Islet precursor cell (in vitro differentiated cells): Measurements from ENCODE around the gene MDH2.
"Not testable (repeated sequence)": the region's sequence is repeated elsewhere in the genome, so short reads cannot be mapped to it uniquely, and the experiment has no call there.

Experiments
- DNase-seq: peaks from one replicate; pipeline ENCODE4 v3.0.0-alpha.2; 2018

Gene MDH2

DNA sequence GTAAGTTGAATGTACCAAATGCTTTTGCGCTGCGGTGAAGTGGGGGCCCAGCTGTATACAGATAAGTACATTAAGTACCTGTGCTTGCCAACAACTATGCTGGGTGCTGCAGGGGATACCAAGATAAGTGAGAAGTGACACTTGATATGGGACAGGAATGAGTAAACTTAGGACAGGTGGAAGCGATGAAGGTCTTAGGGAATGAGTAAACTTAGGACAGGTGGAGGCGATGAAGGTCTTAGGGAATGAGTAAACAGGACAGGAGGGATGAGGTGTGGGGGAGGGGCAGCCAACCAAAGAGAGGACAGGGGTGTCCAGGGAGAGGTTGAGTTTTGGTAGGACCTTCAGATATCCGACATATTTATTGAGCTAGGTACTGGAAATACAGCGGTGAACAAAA, 1.4 kb downstream of the MDH2 start:
- DNase-seq, result no peak

DNA sequence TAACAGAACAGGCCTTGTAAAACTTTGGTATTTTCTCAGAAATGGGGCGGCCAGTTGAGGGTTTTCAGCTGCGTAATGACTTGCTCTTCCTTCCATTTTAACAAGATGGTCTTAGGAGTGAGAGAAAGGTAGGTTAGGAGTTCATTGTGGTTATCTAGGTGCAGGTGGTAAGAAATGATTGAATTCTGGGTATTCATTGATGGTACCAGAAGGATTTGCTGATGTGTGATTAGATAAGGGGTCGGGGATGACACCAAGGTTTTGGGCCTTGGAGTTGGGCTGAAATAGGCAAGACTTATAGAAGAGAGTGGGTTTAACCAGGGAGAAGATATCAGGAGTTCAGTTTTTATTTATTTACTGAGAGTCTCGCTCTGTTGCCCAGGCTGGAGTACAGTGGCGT, 2.6 kb downstream of the MDH2 start:
- no peak for DNase-seq

DNA sequence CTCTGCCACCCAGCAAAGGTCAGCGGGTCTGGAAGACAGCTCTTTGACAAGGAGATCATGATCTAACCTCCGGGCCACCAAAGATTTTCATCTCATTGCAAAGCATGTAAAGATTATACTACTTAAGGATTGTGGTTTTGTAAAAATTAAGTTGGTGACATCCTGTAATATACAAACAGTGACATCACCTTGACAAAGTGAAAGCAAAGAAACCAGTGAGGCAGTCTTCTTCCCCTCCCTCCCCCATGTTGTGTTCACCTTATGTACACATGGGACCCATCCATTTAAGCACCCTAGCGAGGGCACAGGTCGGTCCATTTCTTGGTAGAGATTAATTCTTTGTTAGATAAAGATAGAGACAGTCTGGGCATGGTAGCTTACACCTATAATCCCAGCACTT, 3.9 kb downstream of the MDH2 start:
- no peak for DNase-seq

DNA sequence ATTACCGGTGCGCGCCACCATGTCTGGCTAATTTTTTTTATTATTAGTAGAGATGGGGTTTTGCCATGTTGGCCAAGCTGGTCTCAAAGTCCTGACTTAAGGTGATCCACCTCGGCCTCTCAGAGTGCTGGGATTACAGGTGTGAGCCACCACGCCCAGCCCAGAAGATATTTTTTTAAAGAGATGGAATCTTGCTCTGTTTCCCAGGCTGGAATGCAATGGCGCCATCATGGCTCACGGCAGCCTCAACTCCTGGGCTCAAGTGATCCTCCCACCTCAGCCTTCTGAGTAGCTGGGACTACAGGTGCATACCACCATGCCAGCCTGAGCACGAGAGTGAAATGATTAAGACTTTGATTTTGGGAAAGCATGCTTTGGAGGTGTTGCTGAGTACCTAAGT, 4.8 kb downstream of the MDH2 start:
- DNase-seq, result not testable (repeated sequence)

DNA sequence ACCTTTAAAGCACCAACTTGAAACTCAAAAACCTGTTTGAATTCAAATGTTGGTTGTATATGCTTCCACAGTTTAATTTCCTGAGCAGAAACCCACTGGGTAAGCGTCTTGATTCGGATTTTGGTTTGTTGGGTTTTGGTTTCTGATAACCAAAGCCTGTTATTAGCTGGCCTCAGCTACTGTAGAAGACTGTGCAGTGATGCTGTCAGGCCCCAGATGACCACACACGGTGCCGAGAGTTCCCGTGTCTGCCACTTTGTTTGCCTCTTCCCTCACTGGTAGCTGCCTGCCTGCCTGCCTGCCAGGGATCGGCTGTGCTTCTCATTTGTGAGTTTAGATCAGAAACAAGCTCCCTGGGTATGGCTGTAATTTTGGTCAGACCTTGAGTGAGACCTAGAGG, 5.6 kb downstream of the MDH2 start:
- DNase-seq, result no peak

DNA sequence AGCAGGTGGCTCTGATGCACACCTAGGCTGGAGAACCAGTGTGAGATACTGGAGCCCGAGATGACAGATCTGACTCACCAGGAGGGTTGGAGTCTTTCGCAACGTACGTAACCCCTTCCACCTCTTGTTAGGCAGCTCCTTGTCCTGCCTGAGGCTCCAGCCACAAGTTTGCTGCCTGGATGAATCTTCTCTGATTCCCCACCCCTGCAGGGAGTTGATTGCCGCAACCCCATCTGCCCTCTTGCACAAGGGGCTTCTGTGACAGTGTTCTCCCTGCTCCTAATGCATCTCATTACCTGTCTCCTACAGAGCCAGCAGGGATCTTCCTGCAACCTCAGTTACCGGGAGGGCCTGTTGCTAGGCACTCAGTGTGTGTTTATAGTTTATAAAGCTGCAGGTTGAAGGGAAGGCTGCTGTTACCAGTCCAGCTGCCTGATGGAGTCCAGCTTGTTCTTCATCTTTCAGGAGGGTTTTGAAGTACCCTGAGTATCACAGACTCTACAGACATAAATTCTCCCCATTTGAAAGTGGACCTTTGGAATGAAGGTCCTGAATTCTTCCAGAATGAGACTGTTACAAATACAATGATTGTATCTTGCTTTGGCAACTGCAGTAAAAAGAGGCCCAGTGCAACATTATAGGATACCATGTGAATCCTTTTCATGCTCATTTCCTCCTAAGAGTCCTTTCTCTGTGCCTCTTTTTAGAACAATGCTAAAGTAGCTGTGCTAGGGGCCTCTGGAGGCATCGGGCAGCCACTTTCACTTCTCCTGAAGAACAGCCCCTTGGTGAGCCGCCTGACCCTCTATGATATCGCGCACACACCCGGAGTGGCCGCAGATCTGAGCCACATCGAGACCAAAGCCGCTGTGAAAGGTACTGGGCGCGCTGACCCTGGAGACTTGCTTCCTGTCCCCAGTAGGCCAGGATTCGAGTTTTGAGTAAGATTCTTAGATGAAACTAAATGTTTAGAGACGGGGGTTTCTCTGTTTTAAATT, 6.5 kb downstream of the MDH2 start:
- peak; percentile 83 for DNase-seq

DNA sequence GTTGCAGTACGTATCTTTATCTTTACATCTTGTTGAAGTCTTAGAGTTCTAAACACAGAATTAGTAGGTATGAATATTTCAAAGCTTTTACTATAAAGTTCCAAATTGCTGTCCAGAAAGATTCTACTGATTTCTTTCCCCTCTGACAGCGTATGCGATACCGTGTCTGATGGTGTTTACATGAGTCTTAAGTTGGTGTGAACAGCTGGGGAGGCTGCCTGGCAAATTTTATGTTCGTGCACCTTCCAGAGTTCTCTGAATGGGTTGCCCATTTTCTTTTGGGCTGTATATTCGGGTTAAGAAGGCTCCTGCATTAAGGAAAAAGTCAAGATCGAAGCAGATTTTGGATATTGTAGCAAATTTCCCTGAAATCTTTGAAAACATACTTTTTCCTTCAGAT, 8.3 kb downstream of the MDH2 start:
- no peak for DNase-seq

DNA sequence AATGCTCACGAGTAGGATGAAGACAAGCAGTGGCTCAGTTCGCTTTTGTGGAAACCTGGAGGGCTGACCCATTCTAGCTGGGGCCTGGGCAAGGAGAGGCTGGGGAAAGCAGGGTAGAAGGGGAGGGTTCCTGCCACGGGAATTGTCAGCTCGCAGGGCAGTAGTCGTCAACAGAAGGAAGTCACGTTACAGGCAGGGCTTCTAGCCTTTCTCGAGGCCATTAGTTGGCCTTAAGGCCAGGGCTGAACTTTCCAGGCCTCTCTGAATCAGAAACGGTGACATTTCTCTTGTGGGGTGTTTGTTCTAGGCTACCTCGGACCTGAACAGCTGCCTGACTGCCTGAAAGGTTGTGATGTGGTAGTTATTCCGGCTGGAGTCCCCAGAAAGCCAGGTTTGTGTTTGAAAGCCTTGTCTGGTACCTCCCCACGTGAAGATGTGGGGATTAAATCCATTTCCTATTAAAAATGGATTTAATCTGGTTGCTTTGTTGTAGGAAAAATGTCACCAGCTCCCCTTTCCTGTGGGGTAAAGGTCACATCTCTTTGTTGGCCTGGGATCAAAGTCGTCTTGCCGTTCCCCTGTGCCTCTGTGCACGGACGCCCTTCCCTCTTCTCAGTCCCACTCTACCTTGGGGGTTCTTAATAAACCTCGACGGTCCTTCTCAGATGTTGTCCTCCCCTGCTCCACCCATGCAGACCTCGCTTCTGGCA, 9.4 kb downstream of the MDH2 start:
- no peak for DNase-seq

DNA sequence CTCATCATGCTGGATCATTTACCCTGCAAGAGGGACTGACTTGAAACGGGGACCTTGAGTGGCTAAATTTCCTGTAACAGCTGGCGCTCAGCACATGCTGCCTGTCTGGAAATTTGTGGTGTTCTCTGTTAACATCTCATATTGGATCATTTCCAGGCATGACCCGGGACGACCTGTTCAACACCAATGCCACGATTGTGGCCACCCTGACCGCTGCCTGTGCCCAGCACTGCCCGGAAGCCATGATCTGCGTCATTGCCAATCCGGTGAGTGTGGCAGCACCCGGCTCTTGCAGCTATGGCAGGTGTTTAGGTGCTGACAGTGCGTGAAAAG, 9.9 kb downstream of the MDH2 start:
- no peak for DNase-seq

DNA sequence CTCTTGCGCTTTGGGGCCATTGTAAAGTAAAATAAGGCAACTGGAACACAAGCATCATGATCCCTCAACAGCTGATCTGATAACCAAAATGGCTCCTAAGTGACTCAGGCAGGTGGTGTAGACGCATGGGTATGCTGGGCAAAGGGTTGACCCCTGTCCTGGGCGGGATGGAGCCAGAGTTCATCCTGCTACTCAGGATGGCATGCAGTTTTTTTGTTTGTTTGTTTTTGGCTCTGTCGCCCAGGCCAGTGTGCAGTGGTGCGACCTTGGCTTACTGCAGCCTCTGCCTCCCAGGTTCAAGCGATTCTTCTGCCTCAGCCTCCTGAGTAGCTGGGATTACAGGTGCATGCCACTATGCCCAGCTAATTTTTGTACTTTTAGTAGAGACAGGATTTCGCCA, 10.8 kb downstream of the MDH2 start:
- not testable (repeated sequence) for DNase-seq

DNA sequence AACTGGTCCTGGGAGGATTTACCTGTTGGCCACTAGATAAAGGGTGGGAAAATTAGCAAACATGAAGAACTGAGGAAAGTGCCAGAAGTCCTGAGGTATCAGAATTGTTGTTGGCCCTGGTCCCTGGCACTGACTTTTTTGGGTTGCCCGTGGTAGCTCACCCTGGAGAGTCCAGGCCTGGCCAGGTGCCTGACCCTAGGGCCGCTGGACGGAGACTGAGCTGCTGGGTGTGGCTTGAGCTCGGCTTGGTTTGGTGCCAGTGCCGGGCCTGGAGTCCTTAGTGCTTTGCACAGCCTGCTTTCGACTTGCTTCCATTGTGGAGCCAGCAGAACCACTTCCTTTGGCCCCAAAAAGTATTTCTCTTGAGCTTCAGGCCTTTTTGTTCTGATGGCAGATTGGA, 12.9 kb downstream of the MDH2 start:
- DNase-seq, result no peak

DNA sequence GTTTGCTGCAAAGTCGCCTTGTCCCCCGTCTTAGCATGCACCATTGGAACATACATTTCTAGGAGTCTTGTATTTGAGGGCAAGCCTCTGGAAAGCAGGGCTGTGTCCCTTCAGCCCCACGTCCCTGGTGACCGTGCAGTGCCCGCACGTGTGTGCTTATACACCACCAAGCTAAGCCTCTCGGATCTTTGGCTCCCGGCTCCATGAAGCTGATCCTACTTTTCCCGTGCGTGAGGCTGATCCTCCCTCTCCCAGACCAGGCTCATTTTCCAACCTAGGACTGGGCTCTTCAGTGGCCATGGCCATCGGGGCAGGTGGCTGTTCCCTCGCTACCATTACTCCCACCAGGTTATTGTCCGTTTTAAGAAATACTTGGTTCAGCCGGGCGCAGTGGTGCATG, 14.3 kb downstream of the MDH2 start:
- no peak for DNase-seq

DNA sequence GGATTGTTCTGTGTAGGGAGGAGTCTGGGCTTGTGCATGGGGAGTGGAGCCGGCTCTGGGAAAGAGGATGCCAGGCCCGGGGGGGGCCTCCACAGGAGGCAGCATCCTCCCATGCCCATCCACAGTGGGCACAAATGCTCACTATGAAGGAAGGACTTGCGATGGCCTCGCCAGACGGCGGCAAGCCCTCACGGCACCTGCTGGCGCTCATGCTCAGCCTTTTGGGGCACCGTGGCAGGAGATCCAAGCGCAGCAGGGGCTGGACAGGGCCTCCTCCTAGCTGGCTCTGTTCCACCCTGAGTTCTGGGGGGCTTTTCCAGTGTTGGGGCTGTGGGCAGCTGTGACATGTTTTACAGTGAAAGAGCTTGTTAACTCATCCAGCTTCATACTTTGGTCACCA, 15.2 kb downstream of the MDH2 start:
- DNase-seq, result no peak

DNA sequence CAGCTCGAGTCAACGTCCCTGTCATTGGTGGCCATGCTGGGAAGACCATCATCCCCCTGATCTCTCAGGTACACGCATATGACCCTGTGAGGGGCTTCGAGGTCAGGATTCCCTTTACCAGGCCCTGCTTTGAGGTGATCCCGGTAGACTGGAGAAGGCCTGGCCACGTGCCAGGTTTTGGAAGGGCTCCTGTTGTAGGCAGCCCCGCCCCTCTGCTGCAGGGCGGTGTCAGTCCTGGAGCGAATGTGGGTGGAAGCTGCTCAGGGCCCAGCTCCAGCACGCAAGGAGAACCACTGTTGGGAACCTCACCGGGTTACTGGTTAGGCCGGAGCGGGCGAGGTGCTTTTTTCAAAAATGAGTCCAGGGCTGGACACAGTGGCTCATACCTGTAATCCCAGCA, 15.6 kb downstream of the MDH2 start:
- no peak for DNase-seq

DNA sequence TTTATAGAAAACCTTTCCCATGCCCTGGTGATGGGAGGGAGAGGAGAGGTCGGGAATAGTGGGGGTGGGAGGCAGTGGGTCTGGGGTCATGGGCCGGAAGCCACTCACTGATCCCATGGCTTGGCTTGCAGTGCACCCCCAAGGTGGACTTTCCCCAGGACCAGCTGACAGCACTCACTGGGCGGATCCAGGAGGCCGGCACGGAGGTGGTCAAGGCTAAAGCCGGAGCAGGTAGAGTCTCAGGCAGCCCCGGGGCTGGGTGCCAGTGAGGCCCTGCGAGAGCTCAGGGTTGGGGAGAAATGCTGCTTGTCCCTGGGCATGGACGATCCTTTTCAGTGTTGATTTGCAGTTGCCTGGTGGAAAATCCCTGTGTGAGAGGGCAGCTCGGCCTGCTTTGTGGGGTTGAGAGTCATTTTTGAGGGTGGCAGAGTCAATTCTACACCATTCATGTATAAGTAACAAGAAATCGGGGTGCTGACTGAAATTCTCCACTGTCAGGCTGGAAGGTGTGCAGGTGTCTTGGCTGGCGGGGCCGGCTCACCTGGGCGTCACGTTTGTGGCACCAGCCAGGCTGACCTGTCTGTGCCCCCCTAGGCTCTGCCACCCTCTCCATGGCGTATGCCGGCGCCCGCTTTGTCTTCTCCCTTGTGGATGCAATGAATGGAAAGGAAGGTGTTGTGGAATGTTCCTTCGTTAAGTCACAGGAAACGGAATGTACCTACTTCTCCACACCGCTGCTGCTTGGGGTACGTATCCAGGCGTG, 16.5 kb downstream of the MDH2 start:
- DNase-seq, result no peak

DNA sequence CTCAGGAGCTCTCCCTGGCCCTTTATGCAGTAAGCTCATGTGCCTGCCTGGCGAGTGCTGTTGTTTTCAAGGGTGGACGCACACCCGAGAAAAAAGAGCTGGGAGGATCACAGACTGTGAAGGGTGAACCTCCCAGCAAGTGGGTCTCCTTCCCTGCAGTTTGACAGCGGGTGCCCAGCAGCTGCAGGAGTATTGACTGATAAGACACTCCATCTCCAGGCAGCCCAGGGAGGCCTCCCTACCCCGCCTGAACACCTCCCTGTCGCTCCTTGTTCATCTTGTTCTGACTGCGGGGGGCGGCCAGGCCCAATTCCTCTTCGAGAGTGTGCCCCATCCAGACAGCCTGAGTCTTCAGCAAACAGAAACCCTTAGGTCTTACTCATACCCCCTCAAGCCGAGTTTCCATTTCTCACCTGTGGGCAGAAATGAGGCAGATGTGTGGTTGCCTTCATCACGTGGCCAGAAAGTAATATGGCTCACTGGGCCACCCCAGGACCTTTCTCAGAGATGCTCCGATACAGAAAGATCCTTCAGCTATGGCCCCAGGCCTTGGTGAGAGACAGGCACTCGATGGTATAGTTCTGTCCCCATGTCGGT, 17.2 kb downstream of the MDH2 start:
- no peak for DNase-seq

DNA sequence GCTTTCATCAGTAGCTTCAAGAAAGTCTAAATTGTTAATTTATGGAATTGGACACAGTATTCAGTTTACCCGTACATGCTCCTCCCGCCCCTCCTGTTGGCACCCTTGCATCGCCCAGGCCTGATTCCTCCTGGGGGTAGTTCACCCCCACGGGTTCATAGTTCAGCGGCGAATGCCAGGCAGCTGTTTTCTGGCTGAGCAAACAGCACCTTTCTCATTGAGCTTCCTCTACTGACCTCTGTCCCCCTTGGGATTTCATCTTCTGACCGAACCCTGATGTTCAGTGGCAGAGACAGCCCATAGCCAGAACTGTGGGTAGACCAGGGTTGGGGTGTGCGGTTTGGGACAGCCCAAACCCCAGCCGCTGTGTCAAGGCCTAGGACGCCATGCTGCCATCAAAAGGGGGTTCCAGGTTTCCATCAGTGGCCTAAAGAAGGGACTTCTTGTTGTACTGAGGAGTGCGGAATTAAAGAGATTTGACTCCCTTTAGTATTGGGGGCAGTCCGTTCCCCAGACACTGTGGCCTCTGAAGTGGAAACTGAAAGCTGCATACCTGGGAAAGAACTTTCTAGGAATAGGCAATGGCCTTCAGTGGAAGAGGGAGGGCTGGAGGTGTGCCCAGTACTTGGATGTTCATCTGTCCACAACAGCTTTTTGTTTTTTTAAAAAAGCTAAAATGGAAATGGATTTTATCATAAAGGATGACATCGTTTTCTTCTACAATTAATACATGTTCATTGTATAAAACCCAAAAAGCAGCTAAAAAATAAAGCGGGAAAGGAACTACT, 19.0 kb downstream of the MDH2 start:
- DNase-seq, result no peak

DNA sequence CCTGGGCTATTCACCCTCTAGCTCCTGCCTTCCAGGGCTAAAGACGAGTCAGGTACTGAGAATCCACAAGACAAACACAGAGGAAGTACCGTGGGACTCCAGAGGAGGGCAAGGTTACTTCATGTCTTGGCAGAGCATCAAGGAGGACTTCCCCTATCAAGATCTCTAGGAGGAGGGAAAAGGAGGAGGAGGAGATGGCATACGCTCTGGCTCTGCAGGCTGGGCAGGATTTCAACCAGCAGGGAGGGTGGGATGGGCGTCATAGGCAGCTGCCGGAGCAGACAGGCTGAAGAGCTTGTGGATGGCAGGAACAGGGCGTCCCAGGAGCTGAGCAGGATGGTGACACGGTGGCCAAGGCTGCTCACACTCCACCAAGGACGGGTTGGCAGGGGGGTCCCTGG, 21.3 kb downstream of the MDH2 start:
- DNase-seq, result peak; percentile 84

DNA sequence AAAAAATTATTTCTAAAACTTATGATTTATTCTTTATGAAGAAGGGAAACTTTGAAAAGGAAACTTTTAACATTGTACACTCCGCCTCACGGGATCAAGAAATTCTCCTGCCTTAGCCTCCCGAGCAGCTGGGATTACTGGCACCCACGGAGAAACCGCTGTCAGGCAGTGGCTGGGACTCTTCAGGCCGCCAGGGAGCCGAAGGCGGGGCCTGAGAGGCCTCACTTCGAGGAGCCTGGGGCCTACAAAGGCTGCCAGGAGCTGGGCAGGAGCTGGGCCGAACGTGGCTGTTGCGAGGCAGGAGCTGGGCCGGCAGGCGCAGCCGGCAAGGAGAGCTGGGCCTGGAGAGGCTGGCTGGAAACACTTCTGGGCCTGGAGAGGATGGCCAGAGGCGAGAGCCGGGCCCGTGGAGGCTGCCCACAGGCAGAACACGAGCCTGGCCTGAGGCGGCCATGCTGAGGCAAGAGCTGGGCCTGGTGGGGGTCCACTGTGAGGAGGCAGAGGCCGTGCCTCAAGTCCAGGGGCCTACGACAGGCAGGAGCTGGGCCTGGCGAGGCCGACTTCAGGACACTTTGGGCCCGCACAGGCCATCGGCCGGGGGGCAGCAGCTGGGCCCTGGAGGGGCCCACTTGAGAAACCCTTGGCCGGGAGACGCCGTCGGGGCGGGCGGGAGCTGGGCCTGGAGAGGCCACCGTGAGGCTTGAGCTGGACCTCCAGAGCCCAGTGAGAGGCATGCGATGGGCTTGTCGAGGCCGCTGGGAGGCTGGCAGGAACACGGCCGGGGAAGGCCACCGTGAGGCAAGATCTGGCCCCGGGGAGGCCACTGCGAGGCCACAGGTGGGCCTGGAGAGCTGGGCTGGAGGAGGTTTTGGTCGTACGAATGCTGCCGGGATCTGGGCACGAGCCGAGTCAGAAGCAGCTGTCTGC, 23.7 kb downstream of the MDH2 start:
- peak; percentile 68 for DNase-seq

DNA sequence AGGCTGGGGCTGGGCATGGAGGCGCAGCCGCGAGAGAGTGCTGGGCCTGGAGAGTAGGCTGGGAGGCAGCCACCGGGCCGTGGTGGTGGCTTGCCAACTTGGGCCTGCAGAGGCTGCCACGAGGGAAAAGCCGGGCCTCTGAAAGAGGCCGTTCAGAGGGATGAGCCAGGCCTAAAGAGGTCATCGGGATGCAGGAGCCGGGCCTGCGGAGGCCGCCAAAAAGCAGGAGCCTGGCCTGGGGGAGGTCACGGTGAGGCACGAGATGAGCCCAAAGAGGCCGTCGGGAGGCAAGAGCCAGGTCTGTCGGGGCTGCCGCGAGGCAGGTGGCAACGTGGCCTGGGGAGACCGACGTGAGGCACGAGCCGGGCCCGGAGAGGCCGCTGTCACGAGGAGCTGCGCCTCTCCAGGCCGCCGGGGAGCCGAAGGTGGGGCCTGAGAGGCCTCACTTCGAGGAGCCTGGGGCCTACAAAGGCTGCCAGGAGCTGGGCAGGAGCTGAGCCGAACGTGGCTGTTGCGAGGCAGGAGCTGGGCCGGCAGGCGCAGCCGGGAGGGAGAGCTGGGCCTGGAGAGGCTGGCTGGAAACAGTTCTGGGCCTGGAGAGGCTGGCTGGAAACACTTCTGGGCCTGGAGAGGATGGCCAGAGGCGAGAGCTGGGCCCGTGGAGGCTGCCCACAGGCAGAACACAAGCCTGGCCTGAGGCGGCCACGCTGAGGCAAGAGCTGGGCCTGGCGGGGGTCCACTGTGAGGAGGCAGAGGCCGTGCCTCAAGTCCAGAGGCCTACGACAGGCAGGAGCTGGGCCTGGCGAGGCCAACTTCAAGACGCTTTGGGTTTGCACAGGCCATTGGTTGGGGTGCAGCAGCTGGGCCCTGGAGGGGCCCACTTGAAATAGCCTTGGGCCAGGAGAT, 24.6 kb downstream of the MDH2 start:
- no peak for DNase-seq
